WI38 (cell line): ENCODE data around the gene MTCL1.

ENCODE experiments used
- H3K4me3 ChIP-seq: 2 replicates; pipeline ENCODE4 v1.5.1; 2011; ENCODE audit warnings: low read depth, mild to moderate bottlenecking, control low read depth, low read length
- TF ChIP-seq, protein P1 (sequence below): IDR thresholded peaks from 2 replicates; pipeline ENCODE4 v1.5.1; 2012; ENCODE audit warnings: low read depth, mild to moderate bottlenecking, control low read depth, low read length

Gene MTCL1

DNA sequence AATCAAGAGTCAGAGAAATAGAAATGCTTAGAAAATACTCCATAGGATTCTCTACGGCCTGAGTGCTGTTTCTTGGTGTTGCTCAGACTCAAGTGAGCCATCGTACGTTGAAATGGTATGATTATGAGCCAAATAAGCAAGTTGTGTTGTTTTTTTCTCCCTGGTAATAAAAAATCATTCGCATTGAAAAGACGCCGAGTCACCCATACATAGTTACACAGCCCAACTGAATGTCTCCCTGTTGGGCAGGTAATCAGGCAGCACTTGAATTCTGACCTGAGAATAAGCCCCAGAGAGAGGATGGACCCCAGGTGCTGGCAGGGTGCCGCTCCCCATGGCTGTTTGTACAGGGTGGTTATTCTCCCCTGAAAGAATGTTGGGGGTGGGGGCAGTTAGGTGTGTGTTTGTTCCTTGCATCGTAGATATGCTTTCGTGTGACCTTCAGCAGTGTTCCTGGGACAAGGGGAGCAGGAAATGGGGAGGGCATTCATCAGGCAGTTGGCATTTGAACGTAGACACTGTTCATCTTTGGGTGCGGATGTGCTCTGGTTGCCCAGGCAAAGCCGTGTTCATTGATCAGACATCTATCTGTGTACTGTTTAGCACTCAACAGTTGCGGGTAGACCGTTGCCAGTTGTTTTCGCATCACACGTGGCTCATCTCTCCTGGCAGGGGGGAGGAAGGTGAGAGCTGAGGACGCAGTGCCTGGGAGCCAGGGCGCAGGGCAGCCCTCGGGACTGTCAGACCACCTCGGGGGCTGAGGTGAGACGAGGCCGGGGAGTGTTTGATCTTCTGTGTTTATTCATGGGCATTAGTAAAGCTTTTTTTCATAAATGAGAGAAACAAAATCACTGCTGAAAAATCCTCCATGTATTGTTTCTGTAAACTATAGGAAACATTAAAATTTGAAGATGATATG lies 27.3 kb downstream of the MTCL1 start:
- no peak overlapping the region for H3K4me3 ChIP-seq
- TF ChIP-seq, protein P1, sequence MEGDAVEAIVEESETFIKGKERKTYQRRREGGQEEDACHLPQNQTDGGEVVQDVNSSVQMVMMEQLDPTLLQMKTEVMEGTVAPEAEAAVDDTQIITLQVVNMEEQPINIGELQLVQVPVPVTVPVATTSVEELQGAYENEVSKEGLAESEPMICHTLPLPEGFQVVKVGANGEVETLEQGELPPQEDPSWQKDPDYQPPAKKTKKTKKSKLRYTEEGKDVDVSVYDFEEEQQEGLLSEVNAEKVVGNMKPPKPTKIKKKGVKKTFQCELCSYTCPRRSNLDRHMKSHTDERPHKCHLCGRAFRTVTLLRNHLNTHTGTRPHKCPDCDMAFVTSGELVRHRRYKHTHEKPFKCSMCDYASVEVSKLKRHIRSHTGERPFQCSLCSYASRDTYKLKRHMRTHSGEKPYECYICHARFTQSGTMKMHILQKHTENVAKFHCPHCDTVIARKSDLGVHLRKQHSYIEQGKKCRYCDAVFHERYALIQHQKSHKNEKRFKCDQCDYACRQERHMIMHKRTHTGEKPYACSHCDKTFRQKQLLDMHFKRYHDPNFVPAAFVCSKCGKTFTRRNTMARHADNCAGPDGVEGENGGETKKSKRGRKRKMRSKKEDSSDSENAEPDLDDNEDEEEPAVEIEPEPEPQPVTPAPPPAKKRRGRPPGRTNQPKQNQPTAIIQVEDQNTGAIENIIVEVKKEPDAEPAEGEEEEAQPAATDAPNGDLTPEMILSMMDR: no peak

DNA sequence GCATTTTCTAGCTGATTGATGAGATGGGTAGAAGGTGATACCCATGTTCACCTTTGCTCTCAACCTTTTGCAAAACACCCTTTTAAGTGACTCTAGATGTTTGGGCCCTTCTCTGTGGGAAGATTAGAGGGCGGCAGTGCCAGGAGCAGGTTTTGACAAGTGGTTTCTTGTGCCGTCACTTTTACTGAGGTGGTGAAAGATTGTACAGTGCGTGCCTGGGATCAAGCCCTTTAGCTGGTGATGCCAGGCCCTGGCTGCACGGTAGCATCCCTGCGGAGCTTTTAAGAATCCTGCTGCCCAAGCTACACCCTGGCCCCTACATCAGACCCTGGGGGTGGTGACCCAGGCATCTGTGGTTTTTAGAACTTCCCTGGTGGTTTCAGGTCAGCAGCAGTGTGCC lies 29.1 kb downstream of the MTCL1 start:
- TF ChIP-seq, protein P1: no peak
- no peak overlapping the region for H3K4me3 ChIP-seq

DNA sequence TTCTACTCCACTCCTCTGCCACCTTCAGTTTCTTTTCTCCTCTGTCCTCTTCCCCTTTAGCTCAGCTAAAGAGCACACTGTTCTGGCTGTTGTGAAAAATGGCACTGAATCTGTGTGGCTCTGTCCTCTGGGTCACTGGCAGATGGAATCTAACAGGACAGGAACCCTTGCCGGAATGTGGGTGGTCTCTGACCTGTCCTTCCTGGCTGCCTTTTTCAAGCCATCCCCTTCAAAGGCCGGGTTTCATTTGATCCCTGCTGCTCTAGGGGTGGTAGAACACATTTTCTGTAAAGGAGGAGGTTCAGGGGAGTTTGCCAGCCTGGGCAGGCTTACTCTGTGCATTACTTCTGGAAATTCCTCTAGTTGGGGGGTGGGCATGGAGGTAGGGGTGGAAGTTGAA lies 29.9 kb downstream of the MTCL1 start:
- no peak overlapping the region for H3K4me3 ChIP-seq
- TF ChIP-seq, protein P1: no peak

DNA sequence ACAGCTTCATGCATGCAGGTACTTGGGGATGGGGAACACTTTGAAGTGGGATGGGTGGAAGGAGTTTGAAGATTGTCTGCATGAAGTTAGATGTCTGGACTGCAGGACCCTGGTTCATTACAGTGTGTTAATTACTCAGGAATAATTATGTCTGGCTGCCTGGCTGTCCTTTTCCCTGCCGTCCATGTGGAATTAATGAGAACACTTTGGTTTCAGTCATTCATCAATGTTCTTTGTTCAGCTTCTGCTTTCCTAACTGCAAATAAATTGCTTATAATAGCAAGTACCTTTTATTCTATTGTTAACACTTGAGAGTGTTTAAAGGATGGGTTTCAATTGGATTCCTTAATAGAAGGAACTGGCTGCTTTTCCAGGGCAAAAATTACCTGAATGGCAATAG lies 35.8 kb downstream of the MTCL1 start:
- TF ChIP-seq, protein P1: no peak

DNA sequence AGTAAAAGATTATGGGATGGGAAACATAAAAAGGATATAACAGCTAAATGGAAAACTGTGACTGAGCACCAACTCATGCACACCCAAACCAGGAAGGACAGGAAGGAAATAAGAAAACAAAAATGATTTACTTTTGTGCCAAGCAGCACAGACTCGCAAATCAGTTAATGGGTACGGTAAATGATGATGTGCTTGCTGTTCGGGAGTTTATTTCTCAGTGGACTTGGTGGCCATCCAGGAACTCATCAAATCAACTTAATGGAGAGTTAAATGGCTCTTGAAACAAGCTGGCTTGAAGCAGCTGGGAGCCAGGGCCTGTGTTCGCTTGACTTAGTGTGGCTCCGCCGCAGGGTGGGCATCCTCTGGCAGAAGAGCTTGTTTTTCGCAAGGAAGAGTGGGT lies 36.2 kb downstream of the MTCL1 start:
- H3K4me3 ChIP-seq: no peak overlapping the region
- TF ChIP-seq, protein P1: no peak

More for the DNA sequence above, 35.8 kb downstream of the MTCL1 start:
- H3K4me3 ChIP-seq: no peak overlapping the region

DNA sequence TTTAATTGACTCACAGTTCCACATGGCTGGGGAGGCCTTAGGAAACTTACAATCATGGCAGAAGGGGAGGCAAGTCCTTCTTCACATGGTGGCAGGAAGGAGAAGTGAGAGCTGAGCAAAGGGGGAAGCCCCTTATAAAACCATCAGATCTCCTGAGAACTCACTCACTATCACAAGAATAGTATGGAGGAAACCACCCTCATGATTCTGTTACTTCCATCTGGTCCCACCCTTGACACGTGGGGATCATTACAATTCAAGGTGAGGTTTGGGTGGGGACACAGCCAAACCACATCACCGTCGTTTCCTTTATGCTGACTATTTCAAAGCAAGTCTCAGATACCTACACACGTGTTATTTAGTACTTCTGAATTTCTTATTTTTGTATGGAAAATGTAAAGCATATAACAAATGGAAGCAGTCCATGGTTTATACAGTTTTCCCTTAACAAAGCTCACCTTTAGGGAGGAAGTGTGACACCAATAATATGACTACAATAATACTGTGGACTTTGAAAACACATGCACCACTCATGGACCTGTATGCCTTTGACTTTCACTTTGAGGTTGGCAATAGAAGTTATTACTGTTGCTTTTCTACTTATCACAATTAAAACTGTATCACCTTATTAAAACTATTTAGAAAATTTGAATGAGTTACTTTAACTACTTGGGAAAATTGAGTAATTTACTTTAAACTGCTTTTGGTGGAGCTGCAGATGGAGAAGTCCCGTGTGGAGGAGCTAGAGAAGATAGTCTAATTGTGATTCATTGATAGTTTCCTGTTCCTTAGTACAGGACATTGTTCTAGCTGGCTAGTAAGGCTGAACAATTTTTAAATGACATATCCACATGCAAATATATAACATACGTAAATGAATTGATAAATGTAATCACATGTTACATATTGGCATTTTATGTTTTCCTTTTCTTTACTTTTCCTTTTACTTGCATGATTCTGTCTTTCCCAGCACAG lies 37.3 kb downstream of the MTCL1 start:
- H3K4me3 ChIP-seq: no peak overlapping the region
- TF ChIP-seq, protein P1: no peak
